SU-DHL-6 (cell line): ENCODE data around the gene PANX2.

Source experiments
- EZH2phosphoT487 ChIP-seq: fragments of 200-600 bp; sonication (generic), shearing (Covaris generic); conservative IDR thresholded peaks from 2 replicates; pipeline ENCODE4 v1.6.1; 2018; ENCODE audit warnings: mild to moderate bottlenecking, antibody characterized with exemption, low read length, moderate library complexity, mixed read lengths
- TF ChIP-seq, protein P1 (sequence below): fragments of 200-600 bp; sonication (generic); IDR thresholded peaks from one replicate; pipeline ENCODE4 v1.5.1; 2017; ENCODE audit warnings: antibody characterized with exemption, mild to moderate bottlenecking, low read length, moderate library complexity; ENCODE audit not compliant: insufficient read depth, poor library complexity, severe bottlenecking

- TF ChIP-seq, protein P1, sequence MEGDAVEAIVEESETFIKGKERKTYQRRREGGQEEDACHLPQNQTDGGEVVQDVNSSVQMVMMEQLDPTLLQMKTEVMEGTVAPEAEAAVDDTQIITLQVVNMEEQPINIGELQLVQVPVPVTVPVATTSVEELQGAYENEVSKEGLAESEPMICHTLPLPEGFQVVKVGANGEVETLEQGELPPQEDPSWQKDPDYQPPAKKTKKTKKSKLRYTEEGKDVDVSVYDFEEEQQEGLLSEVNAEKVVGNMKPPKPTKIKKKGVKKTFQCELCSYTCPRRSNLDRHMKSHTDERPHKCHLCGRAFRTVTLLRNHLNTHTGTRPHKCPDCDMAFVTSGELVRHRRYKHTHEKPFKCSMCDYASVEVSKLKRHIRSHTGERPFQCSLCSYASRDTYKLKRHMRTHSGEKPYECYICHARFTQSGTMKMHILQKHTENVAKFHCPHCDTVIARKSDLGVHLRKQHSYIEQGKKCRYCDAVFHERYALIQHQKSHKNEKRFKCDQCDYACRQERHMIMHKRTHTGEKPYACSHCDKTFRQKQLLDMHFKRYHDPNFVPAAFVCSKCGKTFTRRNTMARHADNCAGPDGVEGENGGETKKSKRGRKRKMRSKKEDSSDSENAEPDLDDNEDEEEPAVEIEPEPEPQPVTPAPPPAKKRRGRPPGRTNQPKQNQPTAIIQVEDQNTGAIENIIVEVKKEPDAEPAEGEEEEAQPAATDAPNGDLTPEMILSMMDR, result no peak
- TF ChIP-seq EZH2phosphoT487, result peak; percentile 87; the same call in 1 of the 2 replicates
These were observed 14.4 kb downstream of the PANX2 start for GRCh38 chr22:50184902-50185374.
